ENCODE data around the gene CLBA1. TPM values are rescaled to one million over a fixed set of nuclear protein-coding genes. Genes with fewer than 3 reads are reported as not detected.

Gene CLBA1
- total RNA-seq, 1 donor from 2014 or later, result 1.5 TPM

- intact Hi-C loops (cut with DNase I), result no loop called here
- no peak for ATAC-seq (ENCODE audit: poor library complexity)
- DNase-seq, result no peak
Measured at GRCh38 chr14:105011312-105011990, 25.9 kb downstream of the CLBA1 start.

GRCh38 chr14:105012171-105012985 is 26.8 kb downstream of the CLBA1 start:
- ATAC-seq (ENCODE audit: poor library complexity) (peak; percentile 73), DNase-seq (no peak)

GRCh38 chr14:105013150-105013785 is 27.7 kb downstream of the CLBA1 start:
- ATAC-seq (ENCODE audit: poor library complexity) (peak; percentile 80), DNase-seq (no peak)
- intact Hi-C loops (cut with DNase I), result no loop called here

More at GRCh38 chr14:105012171-105012985, 26.8 kb downstream of the CLBA1 start:
- intact Hi-C loops (cut with DNase I), result no loop called here

- DNase-seq (no peak), ATAC-seq (ENCODE audit: poor library complexity) (no peak)
- intact Hi-C loops (cut with DNase I), result no loop called here
Measured at GRCh38 chr14:105014032-105014431, 28.4 kb downstream of the CLBA1 start.

GRCh38 chr14:105014631-105015030 is 29.0 kb downstream of the CLBA1 start:
- no peak for DNase-seq
- intact Hi-C loops (cut with DNase I), result no loop called here
- ATAC-seq (ENCODE audit: poor library complexity), result no peak

- ATAC-seq (ENCODE audit: poor library complexity), result no peak
- no peak for DNase-seq
- intact Hi-C loops (cut with DNase I), result no loop called here
Measured at GRCh38 chr14:105015242-105015641, 29.7 kb downstream of the CLBA1 start.

GRCh38 chr14:105015905-105016304 is 30.3 kb downstream of the CLBA1 start:
- intact Hi-C loops (cut with DNase I), result no loop called here
- DNase-seq (no peak), ATAC-seq (ENCODE audit: poor library complexity) (no peak)

- no peak for ATAC-seq (ENCODE audit: poor library complexity)
- intact Hi-C loops (cut with DNase I), result no loop called here
- DNase-seq, result no peak
Measured at GRCh38 chr14:105018414-105018813, 32.8 kb downstream of the CLBA1 start.

GRCh38 chr14:105019861-105020814 is 34.5 kb downstream of the CLBA1 start:
- no peak for ATAC-seq (ENCODE audit: poor library complexity)
- intact Hi-C loops (cut with DNase I), result loop anchor here (5.0 kb wide), 1 partner anchor 33 kb away; the partner anchor contains the start of gene CLBA1
- no peak for DNase-seq

- ATAC-seq (ENCODE audit: poor library complexity), result peak; percentile 98
- intact Hi-C loops (cut with DNase I), result loop anchor here (5.0 kb wide), 1 partner anchor 34 kb away; the partner anchor contains the start of gene CLBA1
Measured at GRCh38 chr14:105020815-105021655, 35.4 kb downstream of the CLBA1 start, which contains the start of gene CDCA4. Gene CDCA4 (minus strand): TSS chr14:105021083. CDS start chr14:105011929, 9,154 bp downstream.

GRCh38 chr14:105021656-105022275 is 36.2 kb downstream of the CLBA1 start:
- ATAC-seq (ENCODE audit: poor library complexity) (no peak), DNase-seq (no peak)
- intact Hi-C loops (cut with DNase I), result loop anchor here (5.0 kb wide), 1 partner anchor 34 kb away; the partner anchor contains the start of gene CLBA1

More at GRCh38 chr14:105020815-105021655, 35.4 kb downstream of the CLBA1 start, which contains the start of gene CDCA4:
- DNase-seq, result peak; percentile 98

GRCh38 chr14:105022276-105022670 is 36.7 kb downstream of the CLBA1 start:
- intact Hi-C loops (cut with DNase I), result loop anchor here (5.0 kb wide), 1 partner anchor 35 kb away; the partner anchor contains the start of gene CLBA1
- DNase-seq (no peak), ATAC-seq (ENCODE audit: poor library complexity) (no peak)

GRCh38 chr14:105023144-105023543 is 37.6 kb downstream of the CLBA1 start:
- intact Hi-C loops (cut with DNase I), result loop anchor here (5.0 kb wide), 1 partner anchor 36 kb away; the partner anchor contains the start of gene CLBA1
- no peak for ATAC-seq (ENCODE audit: poor library complexity)

GRCh38 chr14:105023791-105024480 is 38.3 kb downstream of the CLBA1 start:
- intact Hi-C loops (cut with DNase I), result loop anchor here (5.0 kb wide), 1 partner anchor 37 kb away; the partner anchor contains the start of gene CLBA1
- DNase-seq, result no peak
- ATAC-seq (ENCODE audit: poor library complexity), result no peak

More at GRCh38 chr14:105023144-105023543, 37.6 kb downstream of the CLBA1 start:
- DNase-seq, result no peak

GRCh38 chr14:105025429-105025828 is 39.8 kb downstream of the CLBA1 start:
- DNase-seq, result no peak
- ATAC-seq (ENCODE audit: poor library complexity), result no peak

More at GRCh38 chr14:105025429-105025828, 39.8 kb downstream of the CLBA1 start:
- intact Hi-C loops (cut with DNase I), result no loop called here
